ENCODE data around the gene WASF2. TPM values are rescaled to one million over a fixed set of nuclear protein-coding genes. Genes with fewer than 3 reads are reported as not detected.
A peak's percentile ranks its signal among the peaks of the same experiment; 100 is the strongest.
"Not testable (repeated sequence)": the region's sequence is repeated elsewhere in the genome, so short reads cannot be mapped to it uniquely, and the experiment has no call there.

Gene WASF2
- total RNA-seq, 2 donors from 2014 or later: 28.0 to 36.1 TPM

DNA sequence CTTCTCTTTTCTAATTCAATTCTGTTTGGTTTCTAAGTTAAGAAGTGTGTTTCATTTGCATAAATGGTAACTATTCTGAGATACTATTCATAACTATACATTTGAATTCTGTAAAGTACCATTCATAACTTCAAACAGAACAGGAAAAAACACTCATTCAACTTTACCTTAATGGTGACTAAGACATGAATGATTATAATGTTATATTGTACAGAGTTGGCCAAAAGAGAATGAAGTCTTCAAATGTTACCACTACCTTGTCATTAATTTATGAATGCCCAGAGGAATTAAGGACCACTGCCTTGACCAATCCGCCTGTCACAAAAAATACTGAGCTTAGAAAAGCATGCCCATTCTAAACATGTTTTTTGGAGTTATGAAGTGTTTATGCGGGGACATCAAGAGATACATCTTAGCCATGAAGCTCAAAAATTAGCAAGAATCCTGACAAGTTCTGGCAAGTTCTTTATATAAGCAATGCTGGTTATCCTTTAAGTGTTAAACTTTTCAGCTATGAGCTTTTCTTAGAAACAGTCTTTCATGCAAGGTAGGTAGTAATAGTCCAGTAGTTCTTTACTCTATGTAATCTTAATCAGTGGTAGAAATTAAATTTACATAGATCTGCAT lies 7.9 kb downstream of the WASF2 start:
- no peak for DNase-seq
- Histone ChIP-seq H3K4me3 (no peak overlapping the region), H3K4me1 (peaks cover 20% of the 10 kb centered on the region), H3K27ac (no peak overlapping the region), H3K27me3 (no peaks in the 10 kb centered on the region), H3K9me3 (no peaks in the 10 kb centered on the region), H3K36me3 (replicated peaks in 1 of 2; ENCODE audit: insufficient read depth in 1 of 2, low read depth in 2 of 2) (no peaks in the 10 kb centered on the region)
- intact Hi-C loops (cut with DNase I): no loop called here
- TF ChIP-seq, protein P1, sequence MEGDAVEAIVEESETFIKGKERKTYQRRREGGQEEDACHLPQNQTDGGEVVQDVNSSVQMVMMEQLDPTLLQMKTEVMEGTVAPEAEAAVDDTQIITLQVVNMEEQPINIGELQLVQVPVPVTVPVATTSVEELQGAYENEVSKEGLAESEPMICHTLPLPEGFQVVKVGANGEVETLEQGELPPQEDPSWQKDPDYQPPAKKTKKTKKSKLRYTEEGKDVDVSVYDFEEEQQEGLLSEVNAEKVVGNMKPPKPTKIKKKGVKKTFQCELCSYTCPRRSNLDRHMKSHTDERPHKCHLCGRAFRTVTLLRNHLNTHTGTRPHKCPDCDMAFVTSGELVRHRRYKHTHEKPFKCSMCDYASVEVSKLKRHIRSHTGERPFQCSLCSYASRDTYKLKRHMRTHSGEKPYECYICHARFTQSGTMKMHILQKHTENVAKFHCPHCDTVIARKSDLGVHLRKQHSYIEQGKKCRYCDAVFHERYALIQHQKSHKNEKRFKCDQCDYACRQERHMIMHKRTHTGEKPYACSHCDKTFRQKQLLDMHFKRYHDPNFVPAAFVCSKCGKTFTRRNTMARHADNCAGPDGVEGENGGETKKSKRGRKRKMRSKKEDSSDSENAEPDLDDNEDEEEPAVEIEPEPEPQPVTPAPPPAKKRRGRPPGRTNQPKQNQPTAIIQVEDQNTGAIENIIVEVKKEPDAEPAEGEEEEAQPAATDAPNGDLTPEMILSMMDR (IDR thresholded peaks at IDR 0.05): no peak
- no peak for TF ChIP-seq POLR2A (IDR thresholded peaks at IDR 0.05)
- 79 to 87% methylated on average over 2 of the region's 2 CpGs for WGBS, 2 donors
- ATAC-seq: no peak

DNA sequence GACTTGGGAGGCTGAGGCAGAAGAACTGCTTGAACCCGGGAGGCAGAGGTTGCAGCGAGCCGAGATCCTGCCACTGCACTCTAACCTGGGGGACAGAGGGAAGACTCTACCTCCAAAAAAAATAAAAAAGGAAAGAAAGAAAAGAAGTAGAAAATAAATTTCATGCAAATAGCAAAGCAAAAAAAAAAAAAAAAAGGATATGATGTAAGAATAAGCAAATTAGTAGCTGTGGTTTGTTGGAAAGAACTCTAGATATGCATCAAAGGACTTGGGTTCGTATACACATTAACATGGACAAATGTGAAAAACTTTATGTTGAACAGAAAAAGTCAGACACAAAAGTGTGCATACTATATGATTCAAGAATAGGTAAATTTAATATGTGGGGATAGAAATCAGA lies 11.9 kb downstream of the WASF2 start:
- ATAC-seq: no peak
- H3K9me3 ChIP-seq: no peaks in the 10 kb centered on the region
- H3K27ac ChIP-seq: no peak overlapping the region
- no peaks in the 10 kb centered on the region for H3K27me3 ChIP-seq
- DNase-seq: no peak
- peaks cover 28% of the 10 kb centered on the region for H3K4me1 ChIP-seq
- H3K4me3 ChIP-seq: no peak overlapping the region
- no peaks in the 10 kb centered on the region for H3K36me3 ChIP-seq (replicated peaks in 1 of 2; ENCODE audit: insufficient read depth in 1 of 2, low read depth in 2 of 2)
- intact Hi-C loops (cut with DNase I): no loop called here
- TF ChIP-seq, protein P1 (IDR thresholded peaks at IDR 0.05): no peak
- no peak for TF ChIP-seq POLR2A (IDR thresholded peaks at IDR 0.05)
- WGBS, 2 donors: 89 to 92% methylated on average over 4 of the region's 4 CpGs

DNA sequence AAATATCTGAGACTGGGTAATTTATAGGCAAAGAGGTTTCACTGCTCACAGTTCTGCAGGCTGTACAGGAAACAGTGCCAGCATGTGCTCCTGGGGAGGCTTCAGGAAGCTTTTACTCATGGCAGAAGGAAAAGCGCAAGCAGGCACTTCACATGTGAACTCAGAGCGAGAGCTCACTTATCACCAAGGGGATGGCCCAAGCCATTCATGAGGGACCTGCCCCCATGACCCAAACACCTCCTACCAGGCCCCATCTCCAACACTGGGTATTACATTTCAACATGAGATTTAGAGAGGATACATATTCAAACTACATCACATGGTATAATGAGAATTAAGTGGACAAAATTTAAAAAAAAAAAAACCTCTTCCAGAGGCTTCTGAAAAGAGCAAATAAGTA lies 13.7 kb downstream of the WASF2 start:
- ATAC-seq: no peak
- 93 to 96% methylated on average over 2 of the region's 2 CpGs for WGBS, 2 donors

DNA sequence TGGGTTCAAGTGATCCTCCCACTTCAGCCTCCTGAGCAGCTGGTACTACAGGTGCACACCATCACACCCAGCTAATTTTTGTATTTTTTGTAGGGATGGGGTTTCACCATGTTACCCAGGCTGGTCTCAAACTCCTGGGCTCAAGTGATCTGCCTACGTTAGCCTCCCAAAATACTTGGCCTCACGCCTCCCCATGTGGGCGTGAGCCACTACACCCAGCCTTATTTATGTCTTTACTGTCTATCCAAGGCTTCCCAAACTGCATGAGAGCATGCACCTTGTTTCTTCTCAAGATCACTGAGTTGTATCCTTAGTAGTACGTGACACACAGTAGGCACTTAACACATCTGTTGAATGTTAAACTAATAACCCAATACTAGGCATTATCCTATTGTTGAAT lies 14.2 kb downstream of the WASF2 start:
- Histone ChIP-seq H3K27me3 (no peaks in the 10 kb centered on the region), H3K27ac (no peak overlapping the region), H3K36me3 (replicated peaks in 1 of 2; ENCODE audit: insufficient read depth in 1 of 2, low read depth in 2 of 2) (no peaks in the 10 kb centered on the region), H3K9me3 (no peaks in the 10 kb centered on the region), H3K4me1 (peaks cover 28% of the 10 kb centered on the region), H3K4me3 (no peak overlapping the region)
- TF ChIP-seq, protein P1 (IDR thresholded peaks at IDR 0.05): no peak
- no peak for TF ChIP-seq POLR2A (IDR thresholded peaks at IDR 0.05)
- no peak for ATAC-seq
- no peak for DNase-seq
- intact Hi-C loops (cut with DNase I): no loop called here
- WGBS, 2 donors: 85 to 91% methylated on average over 4 of the region's 4 CpGs

More for the DNA sequence above, 13.7 kb downstream of the WASF2 start:
- Histone ChIP-seq H3K36me3 (replicated peaks in 1 of 2; ENCODE audit: insufficient read depth in 1 of 2, low read depth in 2 of 2) (no peaks in the 10 kb centered on the region), H3K9me3 (no peaks in the 10 kb centered on the region), H3K4me1 (peaks cover 28% of the 10 kb centered on the region), H3K4me3 (no peak overlapping the region), H3K27me3 (no peaks in the 10 kb centered on the region), H3K27ac (no peak overlapping the region)
- intact Hi-C loops (cut with DNase I): no loop called here
- no peak for TF ChIP-seq POLR2A (IDR thresholded peaks at IDR 0.05)
- TF ChIP-seq, protein P1 (IDR thresholded peaks at IDR 0.05): no peak
- DNase-seq: no peak

DNA sequence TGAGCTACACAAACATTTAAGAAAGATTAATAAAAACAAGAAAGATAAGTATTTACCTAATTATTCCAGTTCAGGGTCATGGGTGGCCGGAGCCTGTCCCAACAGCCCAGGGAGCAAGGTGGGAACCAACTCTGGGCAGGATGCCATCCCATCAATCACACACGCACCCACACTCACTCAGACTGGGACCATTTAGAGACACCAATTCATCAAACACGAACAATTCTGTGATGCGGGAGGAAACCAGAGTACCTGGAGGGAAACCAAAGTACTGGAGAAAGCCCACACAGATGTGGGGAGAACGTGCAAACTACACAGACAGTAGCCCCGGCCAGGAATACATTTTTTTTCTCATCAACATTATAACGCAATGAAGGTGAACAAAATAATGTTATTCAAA lies 16.2 kb downstream of the WASF2 start:
- TF ChIP-seq POLR2A (IDR thresholded peaks at IDR 0.05): no peak
- TF ChIP-seq, protein P1 (IDR thresholded peaks at IDR 0.05): no peak
- ATAC-seq (no peak), DNase-seq (no peak)
- Histone ChIP-seq H3K27ac (peak overlapping the region in 1 of 4 donors; percentile 18), H3K36me3 (replicated peaks in 1 of 2; ENCODE audit: insufficient read depth in 1 of 2, low read depth in 2 of 2) (no peaks in the 10 kb centered on the region), H3K27me3 (no peaks in the 10 kb centered on the region), H3K4me1 (peaks cover 35% of the 10 kb centered on the region), H3K4me3 (no peak overlapping the region), H3K9me3 (no peaks in the 10 kb centered on the region)
- intact Hi-C loops (cut with DNase I): no loop called here
- WGBS, 2 donors: 24 to 26% methylated on average over 7 of the region's 7 CpGs

DNA sequence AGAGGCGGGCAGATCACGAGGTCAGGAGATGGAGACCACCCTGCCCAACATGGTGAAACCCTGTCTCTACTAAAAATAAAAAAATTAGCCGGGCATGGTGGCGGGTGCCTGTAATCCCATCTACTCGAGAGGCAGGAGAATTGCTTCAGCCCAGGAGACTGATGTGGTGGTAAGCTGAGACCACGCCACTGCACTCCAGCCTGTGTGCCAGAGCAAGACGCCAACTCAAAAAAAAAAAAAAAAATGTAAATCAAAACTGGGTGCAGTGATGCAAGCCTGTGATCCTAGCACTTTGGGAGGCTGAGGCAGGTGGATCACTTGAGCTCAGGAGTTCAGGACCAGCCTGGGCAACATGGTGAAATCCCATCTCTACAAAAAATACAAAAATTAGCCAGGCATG lies 17.9 kb downstream of the WASF2 start:
- ATAC-seq; intact Hi-C loops (cut with DNase I); H3K27ac ChIP-seq; H3K36me3 ChIP-seq (replicated peaks in 1 of 2; ENCODE audit: insufficient read depth in 1 of 2, low read depth in 2 of 2); H3K9me3 ChIP-seq; H3K27me3 ChIP-seq; H3K4me3 ChIP-seq; DNase-seq: not testable (repeated sequence)
- H3K4me1 ChIP-seq: peaks cover 40% of the 10 kb centered on the region
- WGBS, 2 donors: 93 to 97% methylated on average over 6 to 7 of the region's 7 CpGs

Data from body of pancreas (tissue), 4 donors.